Measurements from ENCODE around the gene ERAS. TPM values are rescaled to one million over a fixed set of nuclear protein-coding genes. Genes with fewer than 3 reads are reported as not detected.

The ERAS gene
- total and polyA plus RNA-seq, 4 donors: not detected

- DNase-seq (ENCODE audit: low spot score): no peak
- no peak overlapping the region for H3K27ac ChIP-seq (ENCODE audit: low read depth in 1 of 2, low read length in 2 of 2)
Observed at GRCh38 chrX:48806081-48806480, 20.2 kb upstream of the ERAS start.

More at GRCh38 chrX:48806081-48806480, 20.2 kb upstream of the ERAS start:
- H3K9ac ChIP-seq (ENCODE audit: low read depth in 1 of 2, low read length in 2 of 2): no peak overlapping the region
- peaks cover 0 to 9% (median 3%) of the 10 kb centered on the region in 4 donors for H3K4me1 ChIP-seq (ENCODE audit: control insufficient read depth in 4 of 4, insufficient read depth in 4 of 4, low read length in 3 of 4)
- H3K27me3 ChIP-seq (ENCODE audit: control insufficient read depth in 4 of 4, insufficient read depth in 4 of 4, low read length in 3 of 4): no peaks in the 10 kb centered on the region
- no peaks in the 10 kb centered on the region for H3K9me3 ChIP-seq (ENCODE audit: control insufficient read depth in 4 of 4, low read length in 3 of 4)
- 85% methylated on average over 4 of the region's 4 CpGs for WGBS
- H3K36me3 ChIP-seq (ENCODE audit: control insufficient read depth in 4 of 4, insufficient read depth in 3 of 4, low read depth in 1 of 4, low read length in 3 of 4): peaks cover 2 to 9% (median 5%) of the 10 kb centered on the region in 4 donors
- H3K4me3 ChIP-seq (ENCODE audit: low read depth in 1 of 3, low read length in 3 of 3): no peak overlapping the region
- TF ChIP-seq MAX (IDR thresholded peaks at IDR 0.05) (no peak), RXRA (IDR thresholded peaks at IDR 0.05) (no peak), CTCF (IDR thresholded peaks at IDR 0.05; ENCODE audit: low read depth, low read length, missing input control) (no peak), YY1 (IDR thresholded peaks at IDR 0.05) (no peak), REST (IDR thresholded peaks at IDR 0.05) (no peak), ZBTB33 (IDR thresholded peaks at IDR 0.05) (no peak), TAF1 (conservative IDR thresholded peaks at IDR 0.05) (no peak), HNF4A (conservative IDR thresholded peaks at IDR 0.05) (no peak), GABPA (IDR thresholded peaks at IDR 0.05 in 1 of 2, conservative IDR thresholded peaks at IDR 0.05 in 1 of 2) (no peak), FOXA2 (IDR thresholded peaks at IDR 0.05) (no peak), EGR1 (IDR thresholded peaks at IDR 0.05; ENCODE audit: low read depth in 2 of 2) (no peak)

All from liver (tissue), 9 donors.